ELR (cell line): ENCODE data around the gene PLEKHH1.

Source experiments
- DNase-seq: peaks from one replicate; pipeline ENCODE4 v3.0.0-alpha.2; 2015; ENCODE audit warnings: low read depth

PLEKHH1 gene

DNA sequence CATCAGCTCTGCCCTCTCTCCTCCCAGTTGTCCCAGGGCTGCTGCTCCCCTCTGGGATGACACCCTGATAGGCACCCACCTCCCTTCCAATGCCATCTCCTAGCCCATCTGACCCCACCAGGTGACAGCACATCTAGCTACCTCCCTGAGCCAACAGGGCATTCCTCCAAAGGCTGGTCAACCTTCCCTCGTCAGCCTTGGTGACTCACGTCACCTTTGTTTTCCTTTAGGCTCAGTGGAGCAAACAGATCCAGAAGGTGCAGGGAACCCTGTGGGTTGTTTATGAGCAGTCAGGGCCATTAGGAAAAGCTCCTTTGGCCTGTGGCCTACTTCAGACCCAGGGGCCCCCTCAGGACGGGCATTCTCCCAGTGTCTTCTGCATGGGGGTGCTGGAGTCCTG lies 34.6 kb downstream of the PLEKHH1 start:
- no peak for DNase-seq

GRCh38 chr14:67569011-67569650 lies 36.0 kb downstream of the PLEKHH1 start:
- no peak for DNase-seq

DNA sequence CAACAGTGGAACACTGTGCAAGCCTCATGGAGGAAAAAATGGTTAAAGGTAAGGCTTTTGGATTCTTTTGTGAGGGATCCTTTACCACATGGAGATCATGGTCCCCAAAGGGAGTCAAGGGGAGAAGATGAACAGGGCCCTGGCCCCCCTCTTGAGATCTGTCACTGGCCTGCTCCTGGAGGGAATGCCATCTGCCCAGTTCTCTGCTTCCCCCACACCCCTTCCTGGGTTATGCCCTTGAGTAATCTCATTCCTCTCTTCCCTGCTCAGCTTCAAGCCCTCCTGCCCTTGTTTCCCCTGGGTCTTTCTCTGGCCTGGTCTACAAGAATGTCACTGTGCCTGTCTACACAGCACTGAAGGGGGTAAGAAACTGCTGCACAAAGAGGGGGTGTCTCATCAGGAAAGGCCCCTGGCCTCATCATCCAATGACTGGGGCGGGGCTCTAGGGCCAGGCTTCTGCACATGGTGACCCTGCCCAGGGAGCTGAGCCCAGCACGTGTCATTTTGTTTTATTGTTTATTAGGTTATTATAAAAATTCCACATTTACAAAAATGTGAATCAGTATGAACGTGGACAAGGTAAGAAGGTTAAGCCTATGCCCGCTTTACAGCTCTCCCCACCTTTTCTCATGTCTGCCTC lies 36.7 kb downstream of the PLEKHH1 start:
- DNase-seq = no peak

DNA sequence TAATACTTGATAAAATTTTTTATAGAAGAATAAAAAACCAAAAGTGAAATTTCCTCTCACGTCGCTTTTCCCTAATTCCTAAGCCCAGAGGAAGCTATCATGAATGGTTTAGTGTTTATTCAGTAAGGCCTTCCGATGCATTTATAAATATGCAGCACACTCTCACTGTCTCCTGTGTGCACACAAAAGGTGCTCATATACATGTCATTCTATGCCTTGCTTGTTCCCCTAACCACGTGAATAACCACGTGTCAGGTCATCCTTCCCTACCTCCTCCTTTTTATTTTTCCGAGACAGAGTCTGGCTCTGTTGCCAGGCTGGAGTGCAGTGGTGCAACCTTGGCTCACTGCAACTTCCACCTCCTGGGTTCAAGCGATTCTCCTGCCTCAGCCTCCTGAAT lies 37.4 kb downstream of the PLEKHH1 start:
- no peak for DNase-seq

- peak; percentile 71 for DNase-seq
Observed at GRCh38 chr14:67571275-67571990, 38.3 kb downstream of the PLEKHH1 start.

GRCh38 chr14:67571991-67572323 lies 38.9 kb downstream of the PLEKHH1 start:
- no peak for DNase-seq

- no peak for DNase-seq
Observed at GRCh38 chr14:67572608-67573007, 39.5 kb downstream of the PLEKHH1 start.

DNA sequence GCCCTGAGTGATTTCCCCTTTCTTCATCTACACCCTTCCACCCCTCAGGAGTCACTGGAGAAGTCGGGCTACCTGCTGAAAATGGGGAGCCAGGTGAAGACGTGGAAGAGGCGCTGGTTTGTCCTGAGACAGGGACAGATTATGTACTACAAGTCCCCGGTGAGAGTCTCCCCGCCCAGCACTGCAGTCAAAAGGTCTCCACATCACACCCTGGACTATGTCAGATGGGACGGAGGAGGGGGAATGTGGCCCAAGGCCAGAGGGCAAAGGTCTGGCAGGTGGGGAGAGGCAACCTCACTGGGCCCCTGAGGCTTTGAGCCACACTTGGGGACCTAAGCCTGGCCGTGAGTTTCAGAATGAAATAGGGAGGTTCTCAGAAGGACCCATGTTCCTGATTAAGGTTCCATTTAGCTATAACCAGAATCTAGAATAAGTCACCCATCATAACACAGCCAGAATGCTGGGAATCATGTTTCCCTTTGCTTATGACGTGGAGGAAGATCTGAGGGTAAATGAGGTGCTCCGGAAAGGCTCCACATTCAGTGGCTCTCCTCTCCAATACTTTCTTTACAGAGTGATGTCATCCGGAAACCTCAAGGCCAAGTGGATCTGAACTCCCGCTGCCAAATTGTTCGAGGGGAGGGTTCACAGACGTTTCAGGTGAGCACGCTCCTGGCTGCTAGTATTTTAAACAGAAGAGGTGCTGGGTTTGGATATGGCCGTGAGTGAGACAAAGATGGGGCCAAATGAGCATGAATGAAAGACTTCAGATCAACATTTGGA lies 40.3 kb downstream of the PLEKHH1 start:
- DNase-seq = no peak

GRCh38 chr14:67574156-67574555 lies 41.1 kb downstream of the PLEKHH1 start:
- DNase-seq = no peak

GRCh38 chr14:67574806-67575205 lies 41.7 kb downstream of the PLEKHH1 start:
- no peak for DNase-seq

DNA sequence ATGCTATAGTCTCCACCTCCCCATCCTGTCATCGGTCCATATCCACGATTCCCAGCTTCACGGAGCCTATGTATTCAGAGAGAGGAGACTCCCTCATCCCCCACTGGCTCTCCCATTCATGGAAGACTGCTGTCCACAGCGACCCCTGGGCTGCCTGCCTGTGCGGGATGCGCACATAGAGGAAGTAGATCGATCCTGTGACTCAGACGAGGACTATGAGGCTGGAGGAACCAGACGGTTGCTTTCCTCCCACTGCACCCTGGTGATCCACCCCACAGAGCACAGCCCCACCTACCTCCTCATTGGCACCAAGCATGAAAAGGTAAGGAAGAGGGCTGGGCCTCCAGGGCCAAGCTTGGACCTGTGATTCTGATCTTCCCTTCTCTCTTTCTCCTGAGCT lies 42.6 kb downstream of the PLEKHH1 start:
- peak; percentile 62 for DNase-seq

DNA sequence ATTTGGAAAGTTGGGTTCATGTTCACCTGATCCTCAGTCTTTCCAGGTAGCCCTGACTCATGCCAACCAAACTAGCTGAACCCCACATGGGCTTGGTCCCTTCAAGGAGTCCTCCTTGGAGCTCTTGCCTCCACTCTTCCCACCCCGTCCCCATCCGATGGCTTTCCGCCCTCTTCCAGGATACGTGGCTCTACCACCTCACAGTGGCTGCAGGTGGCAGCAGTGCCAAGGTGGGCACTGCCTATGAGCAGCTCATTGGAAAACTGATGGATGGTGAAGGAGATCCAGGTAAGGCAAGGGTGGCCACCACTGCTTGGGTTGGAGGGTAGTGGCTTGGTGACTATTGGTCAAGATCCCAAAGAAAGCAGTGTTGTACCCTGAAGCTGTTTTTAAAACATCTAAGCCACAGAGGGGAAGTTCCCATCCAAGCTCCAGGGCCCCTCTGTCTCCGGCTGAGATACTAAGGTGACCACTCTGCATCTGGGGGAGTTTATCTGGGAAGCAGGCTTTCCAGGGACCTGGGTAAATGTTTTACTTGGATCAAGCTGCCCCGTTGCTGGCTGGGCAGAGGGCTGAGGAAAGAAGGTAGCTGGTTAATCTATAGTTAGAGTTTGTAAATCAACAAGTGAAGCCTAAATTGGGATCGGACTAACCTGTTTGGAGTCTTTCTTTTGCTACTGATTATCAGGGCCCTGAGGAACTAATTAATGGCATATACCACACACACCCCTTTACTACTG lies 43.3 kb downstream of the PLEKHH1 start:
- DNase-seq = no peak

GRCh38 chr14:67577181-67577808 lies 44.2 kb downstream of the PLEKHH1 start:
- DNase-seq = no peak

DNA sequence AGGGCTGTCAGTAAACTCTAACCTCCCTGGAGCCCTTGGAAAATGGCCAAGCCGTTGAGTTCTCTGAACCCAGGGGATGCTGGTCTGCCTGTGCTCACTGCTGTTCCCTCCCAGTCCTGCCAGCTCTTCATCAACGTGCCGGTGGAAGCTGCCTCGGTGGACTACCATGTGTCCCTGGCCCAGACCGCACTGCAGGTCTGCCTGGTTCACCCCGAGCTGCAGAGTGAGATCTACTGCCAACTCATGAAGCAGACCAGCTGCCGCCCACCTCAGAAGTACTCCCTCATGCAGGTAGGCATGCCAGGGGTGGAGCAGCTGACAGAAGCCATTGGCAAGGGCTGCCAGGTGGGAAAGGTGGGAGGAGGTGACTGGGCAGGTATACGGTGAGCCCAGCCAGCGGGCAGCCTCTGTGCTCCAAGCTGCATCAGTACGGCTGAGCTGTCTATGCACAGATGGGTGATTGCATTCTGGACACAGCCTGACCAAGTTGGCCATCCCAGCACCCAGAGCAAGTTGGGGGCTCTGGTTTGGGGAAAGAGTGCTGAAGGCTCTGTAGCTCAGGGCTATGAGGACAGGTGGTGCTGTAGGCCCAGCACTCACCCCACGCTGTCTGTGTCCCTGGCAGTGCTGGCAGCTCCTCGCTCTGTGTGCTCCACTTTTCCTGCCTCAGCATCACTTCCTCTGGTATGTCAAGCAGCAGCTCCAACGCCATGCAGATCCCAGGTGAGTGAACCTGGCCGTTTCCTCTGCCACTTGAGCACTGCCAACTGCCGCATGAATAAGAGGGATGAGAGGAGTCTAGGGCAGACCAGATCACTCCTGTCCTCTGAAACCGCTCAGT lies 45.0 kb downstream of the PLEKHH1 start:
- no peak for DNase-seq

- no peak for DNase-seq
Observed at GRCh38 chr14:67579040-67579439, 46.0 kb downstream of the PLEKHH1 start.

GRCh38 chr14:67579636-67580035 lies 46.5 kb downstream of the PLEKHH1 start:
- DNase-seq = no peak

GRCh38 chr14:67580336-67581171 lies 47.5 kb downstream of the PLEKHH1 start:
- DNase-seq = peak; percentile 13

DNA sequence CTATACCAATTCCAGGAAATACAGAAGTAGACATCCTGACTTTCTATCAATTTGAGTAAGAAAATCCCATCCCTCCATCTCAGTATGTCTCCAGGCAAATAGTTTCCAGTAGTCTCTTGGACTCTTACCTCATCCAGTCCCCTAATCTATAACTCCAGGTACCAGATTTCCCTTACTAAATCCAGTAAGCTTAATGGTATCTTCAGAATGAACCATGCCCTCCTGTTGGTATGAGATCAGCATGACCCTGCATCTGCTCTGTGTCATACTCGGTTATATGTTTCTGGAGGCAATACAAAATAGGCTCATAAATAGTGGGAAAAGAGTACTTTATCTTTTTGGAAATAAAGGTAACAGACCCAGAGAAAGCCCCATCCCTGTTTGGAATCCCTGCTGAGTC lies 48.6 kb downstream of the PLEKHH1 start:
- DNase-seq = peak; percentile 31

DNA sequence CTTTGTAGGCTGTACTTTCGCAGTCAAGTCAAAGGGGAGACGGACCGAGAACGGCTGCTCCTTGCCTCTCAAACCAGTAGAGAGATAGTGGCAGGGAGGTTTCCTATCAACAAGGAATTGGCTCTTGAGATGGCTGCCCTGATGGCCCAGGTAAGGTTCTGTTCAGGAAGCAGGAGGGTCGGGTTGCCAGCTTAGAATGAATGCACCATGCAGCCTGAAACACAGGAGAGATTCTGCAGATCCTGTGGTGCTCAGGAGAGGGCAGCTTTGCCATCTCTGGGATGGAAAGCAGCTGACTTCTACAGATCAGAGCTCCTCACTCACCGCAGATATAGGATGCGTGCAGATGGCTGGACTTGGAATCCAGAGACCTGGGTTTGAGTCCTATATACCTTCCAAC lies 49.0 kb downstream of the PLEKHH1 start:
- no peak for DNase-seq
